HEK293 (cell line): ENCODE measurements around the gene PRMT1.

ENCODE experiments used
- KLF1 ChIP-seq: fragments of 450-650 bp; formaldehyde crosslinking; IDR thresholded peaks from 2 replicates; pipeline ENCODE4 v1.5.1; 2016; ENCODE audit warnings: missing biosample characterization, missing genetic modification characterization
- KLF9 ChIP-seq: fragments of 450-650 bp; formaldehyde crosslinking; IDR thresholded peaks from 2 replicates; pipeline ENCODE4 v1.5.1; 2016; ENCODE audit warnings: missing biosample characterization, missing genetic modification characterization, low read depth
- MEIS1 ChIP-seq: sonication (generic); formaldehyde crosslinking; IDR thresholded peaks from 2 replicates; pipeline ENCODE4 v1.8.1; 2022; ENCODE audit warnings: missing genetic modification reagents, mild to moderate bottlenecking, borderline replicate concordance
- MYNN ChIP-seq: fragments of 450-650 bp; formaldehyde crosslinking; IDR thresholded peaks from 2 replicates; pipeline ENCODE4 v1.5.1; 2016; ENCODE audit warnings: missing biosample characterization, missing genetic modification characterization, borderline replicate concordance
- PBX3 ChIP-seq: sonication (generic); formaldehyde crosslinking; IDR thresholded peaks from 2 replicates; pipeline ENCODE4 v1.8.1; 2022; ENCODE audit warnings: mild to moderate bottlenecking, moderate library complexity, missing genetic modification reagents
- PRDM2 ChIP-seq: fragments of 450-650 bp; formaldehyde crosslinking; IDR thresholded peaks from 2 replicates; pipeline ENCODE4 v1.5.1; 2016; ENCODE audit warnings: missing biosample characterization, missing genetic modification characterization, borderline replicate concordance
- REST ChIP-seq: fragments of 450-650 bp; formaldehyde crosslinking; IDR thresholded peaks from 2 replicates; pipeline ENCODE4 v1.5.1; 2016; ENCODE audit warnings: missing biosample characterization, missing genetic modification characterization
- SP3 ChIP-seq: fragments of 450-650 bp; formaldehyde crosslinking; IDR thresholded peaks from 2 replicates; pipeline ENCODE4 v1.5.1; 2016; ENCODE audit warnings: missing biosample characterization, missing genetic modification characterization
- TRIM28 ChIP-seq: IDR thresholded peaks from 2 replicates; pipeline ENCODE4 v1.6.1; 2011; ENCODE audit warnings: low read length, control low read depth, borderline replicate concordance
- YY1 ChIP-seq: fragments of 450-650 bp; formaldehyde crosslinking; IDR thresholded peaks from 2 replicates; pipeline ENCODE4 v1.5.1; 2018; ENCODE audit warnings: missing biosample characterization, missing genetic modification characterization
- ZBTB21 ChIP-seq: fragments of 450-650 bp; formaldehyde crosslinking; IDR thresholded peaks from 2 replicates; pipeline ENCODE4 v1.5.1; 2017; ENCODE audit warnings: missing biosample characterization, missing genetic modification characterization
- ZBTB44 ChIP-seq: fragments of 450-650 bp; IDR thresholded peaks from 2 replicates; pipeline ENCODE4 v1.5.1; 2018; ENCODE audit warnings: missing biosample characterization, mild to moderate bottlenecking, missing genetic modification characterization
- ZFP69B ChIP-seq: fragments of 450-650 bp; formaldehyde crosslinking; IDR thresholded peaks from 2 replicates; pipeline ENCODE4 v1.5.1; 2016; ENCODE audit warnings: missing biosample characterization, missing genetic modification characterization
- ZNF132 ChIP-seq: fragments of 450-650 bp; formaldehyde crosslinking; IDR thresholded peaks from 2 replicates; pipeline ENCODE4 v1.5.1; 2017; ENCODE audit warnings: missing biosample characterization, missing genetic modification characterization, borderline replicate concordance
- ZNF140 ChIP-seq: fragments of 450-650 bp; formaldehyde crosslinking; IDR thresholded peaks from 2 replicates; pipeline ENCODE4 v1.5.1; 2016; ENCODE audit warnings: missing biosample characterization, missing genetic modification characterization
- ZNF184 ChIP-seq: fragments of 450-650 bp; IDR thresholded peaks from 2 replicates; pipeline ENCODE4 v1.5.1; 2018; ENCODE audit warnings: missing biosample characterization, mild to moderate bottlenecking, missing genetic modification characterization
- ZNF214 ChIP-seq: fragments of 450-650 bp; formaldehyde crosslinking; IDR thresholded peaks from 2 replicates; pipeline ENCODE4 v1.5.1; 2017; ENCODE audit warnings: missing biosample characterization, mild to moderate bottlenecking, missing genetic modification characterization, borderline replicate concordance
- ZNF341 ChIP-seq: fragments of 450-650 bp; formaldehyde crosslinking; IDR thresholded peaks from 2 replicates; pipeline ENCODE4; 2016; ENCODE audit warnings: low read depth, missing biosample characterization, missing genetic modification characterization
- ZNF433 ChIP-seq: fragments of 450-650 bp; formaldehyde crosslinking; IDR thresholded peaks from 2 replicates; pipeline ENCODE4 v1.5.1; 2016; ENCODE audit warnings: missing biosample characterization, missing genetic modification characterization, low read depth
- ZNF501 ChIP-seq: fragments of 450-650 bp; formaldehyde crosslinking; IDR thresholded peaks from 2 replicates; pipeline ENCODE4 v1.5.1; 2016; ENCODE audit warnings: missing biosample characterization, missing genetic modification characterization
- ZNF549 ChIP-seq: fragments of 450-650 bp; IDR thresholded peaks from 2 replicates; pipeline ENCODE4 v1.5.1; 2018; ENCODE audit warnings: missing biosample characterization, missing genetic modification characterization, mild to moderate bottlenecking, inconsistent platforms, moderate library complexity
- ZNF558 ChIP-seq: fragments of 450-650 bp; formaldehyde crosslinking; IDR thresholded peaks from 2 replicates; pipeline ENCODE4 v1.5.1; 2016; ENCODE audit warnings: missing biosample characterization, missing genetic modification characterization
- ZNF600 ChIP-seq: fragments of 450-650 bp; formaldehyde crosslinking; IDR thresholded peaks from 2 replicates; pipeline ENCODE4 v1.5.1; 2016; ENCODE audit warnings: missing biosample characterization, missing genetic modification characterization
- ZNF624 ChIP-seq: fragments of 450-650 bp; formaldehyde crosslinking; IDR thresholded peaks from 2 replicates; pipeline ENCODE4 v1.5.1; 2017; ENCODE audit warnings: missing biosample characterization, missing genetic modification characterization
- ZNF639 ChIP-seq: fragments of 450-650 bp; formaldehyde crosslinking; IDR thresholded peaks from 2 replicates; pipeline ENCODE4 v1.5.1; 2016; ENCODE audit warnings: missing biosample characterization, missing genetic modification characterization
- ZNF658 ChIP-seq: fragments of 450-650 bp; formaldehyde crosslinking; IDR thresholded peaks from 2 replicates; pipeline ENCODE4; 2016; ENCODE audit warnings: missing biosample characterization, missing genetic modification characterization
- ZNF843 ChIP-seq: fragments of 450-650 bp; formaldehyde crosslinking; IDR thresholded peaks from 2 replicates; pipeline ENCODE4 v1.5.1; 2016; ENCODE audit warnings: missing biosample characterization, missing genetic modification characterization

Gene PRMT1

GRCh38 chr19:49640113-49640898 is 36.8 kb upstream of the PRMT1 start, which contains the start of gene RRAS (continued):
- TF ChIP-seq PRDM2 (tag by site-specific recombination) (no peak), ZNF501 (peak; percentile 85), TRIM28 (no peak), ZNF600 (tag by site-specific recombination) (no peak), ZNF341 (tag by site-specific recombination) (peak; percentile 75), SP3 (tag by site-specific recombination) (peak; percentile 86), ZNF132 (tag by site-specific recombination) (no peak), ZNF658 (no peak), ZNF639 (tag by site-specific recombination) (peak; percentile 69; the same call in 1 of the 2 replicates), ZNF843 (peak; percentile 85), KLF9 (peak; percentile 58; the same call in 1 of the 2 replicates), KLF1 (tag by site-specific recombination) (peak; percentile 89), PBX3 (CRISPR knock-in tag) (no peak), MYNN (tag by site-specific recombination) (no peak), ZNF214 (tag by site-specific recombination) (no peak), ZNF184 (tag by site-specific recombination) (no peak), ZNF549 (no peak), ZNF433 (tag by site-specific recombination) (no peak), ZBTB44 (peak; percentile 53), ZNF624 (no peak), ZNF140 (tag by site-specific recombination) (no peak), MEIS1 (CRISPR knock-in tag) (no peak), ZBTB21 (tag by site-specific recombination) (peak; percentile 84), YY1 (no peak), ZFP69B (peak; percentile 98), REST (tag by site-specific recombination) (peak; percentile 16; the same call in 1 of the 2 replicates), ZNF558 (peak; percentile 24; the same call in 1 of the 2 replicates)
